H9 (cell line): Measurements from ENCODE around the gene GPRC5A. TPM values are rescaled to one million over a fixed set of nuclear protein-coding genes. Genes with fewer than 3 reads are reported as not detected.

Source experiments
- DNase-seq: peaks from one replicate; pipeline ENCODE4 v3.0.0-alpha.2; 2017
- H2AFZ ChIP-seq: one replicate; pipeline ENCODE4 v1.6.1; 2013; ENCODE audit warnings: mild to moderate bottlenecking, low read length, control low read depth, moderate library complexity
- H2AK5ac ChIP-seq: 2 replicates; pipeline ENCODE4 v1.6.1; 2013; ENCODE audit warnings: low read length, control low read depth, mixed read lengths; ENCODE audit not compliant: insufficient read length
- H2BK120ac ChIP-seq: one replicate; pipeline ENCODE4 v1.6.1; 2013; ENCODE audit warnings: low read depth, mild to moderate bottlenecking, low read length, control low read depth, inconsistent platforms; ENCODE audit not compliant: poor library complexity, severe bottlenecking
- H2BK12ac ChIP-seq: 2 replicates; pipeline ENCODE4 v1.6.1; 2013; ENCODE audit warnings: low read length, control low read depth, mixed read lengths, low read depth; ENCODE audit not compliant: insufficient read length
- H2BK15ac ChIP-seq: 2 replicates; pipeline ENCODE4 v1.6.1; 2013; ENCODE audit warnings: low read depth, low read length, control low read depth
- H2BK20ac ChIP-seq: one replicate; pipeline ENCODE4 v1.6.1; 2013; ENCODE audit warnings: low read depth, mild to moderate bottlenecking, low read length, control low read depth, inconsistent platforms; ENCODE audit not compliant: poor library complexity, severe bottlenecking
- H2BK5ac ChIP-seq: 2 replicates; pipeline ENCODE4 v1.6.1; 2013; ENCODE audit warnings: low read length, control low read depth, mixed read lengths; ENCODE audit not compliant: insufficient read length
- H3K14ac ChIP-seq: 2 replicates; pipeline ENCODE4 v1.6.1; 2013; ENCODE audit warnings: low read length, control low read depth; ENCODE audit not compliant: insufficient read depth
- H3K18ac ChIP-seq: 2 replicates; pipeline ENCODE4 v1.6.1; 2013; ENCODE audit warnings: low read depth, mild to moderate bottlenecking, mixed read lengths, low read length, control low read depth; ENCODE audit not compliant: insufficient read length
- H3K23ac ChIP-seq: 2 replicates; pipeline ENCODE4 v1.6.1; 2013; ENCODE audit warnings: low read length, control low read depth, mixed read lengths, low read depth; ENCODE audit not compliant: insufficient read length
- H3K23me2 ChIP-seq: 2 replicates; pipeline ENCODE4 v1.6.1; 2013; ENCODE audit warnings: low read depth, mild to moderate bottlenecking, mixed read lengths, low read length, control low read depth; ENCODE audit not compliant: insufficient read length, poor library complexity, severe bottlenecking
- H3K27ac ChIP-seq: 2 replicates; pipeline ENCODE4 v1.5.1; 2013; ENCODE audit warnings: low read length, control low read depth, mixed read lengths, low read depth; ENCODE audit not compliant: insufficient read length
- H3K27me3 ChIP-seq: 2 replicates; pipeline ENCODE4 v1.6.1; 2013; ENCODE audit warnings: low read length, control low read depth, inconsistent platforms; ENCODE audit not compliant: insufficient read depth
- H3K4ac ChIP-seq: 2 replicates; pipeline ENCODE4 v1.6.1; 2013; ENCODE audit warnings: low read depth, mild to moderate bottlenecking, control low read depth, inconsistent platforms, low read length, moderate library complexity
- H3K4me1 ChIP-seq: 2 replicates; pipeline ENCODE4 v1.6.1; 2013; ENCODE audit warnings: low read length, control low read depth, inconsistent platforms; ENCODE audit not compliant: insufficient read depth
- H3K4me2 ChIP-seq: 2 replicates; pipeline ENCODE4 v1.6.1; 2013; ENCODE audit warnings: low read length, control low read depth, mixed read lengths; ENCODE audit not compliant: insufficient read length, insufficient read depth
- H3K56ac ChIP-seq: 2 replicates; pipeline ENCODE4 v1.6.1; 2013; ENCODE audit warnings: low read depth, mild to moderate bottlenecking, mixed read lengths, low read length, control low read depth; ENCODE audit not compliant: insufficient read length
- H3K79me1 ChIP-seq: 2 replicates; pipeline ENCODE4 v1.6.1; 2013; ENCODE audit warnings: low read depth, mild to moderate bottlenecking, moderate library complexity, low read length, control low read depth, inconsistent platforms; ENCODE audit not compliant: insufficient read depth, poor library complexity, severe bottlenecking
- H3K79me2 ChIP-seq: 2 replicates; pipeline ENCODE4 v1.6.1; 2013; ENCODE audit warnings: low read length, control low read depth, inconsistent platforms; ENCODE audit not compliant: insufficient read depth
- H3K9ac ChIP-seq: 2 replicates; pipeline ENCODE4 v1.6.1; 2013; ENCODE audit warnings: low read length, control low read depth, mixed read lengths; ENCODE audit not compliant: insufficient read length; ENCODE audit errors: extremely low read depth
- H3K9me3 ChIP-seq: one replicate; pipeline ENCODE4 v1.6.1; 2013; ENCODE audit warnings: low read depth, low read length, inconsistent platforms; ENCODE audit not compliant: control insufficient read depth
- H3T11ph ChIP-seq: one replicate; pipeline ENCODE4 v1.6.1; 2013; ENCODE audit warnings: mild to moderate bottlenecking, low read length, control low read depth, inconsistent platforms
- H4K20me1 ChIP-seq: one replicate; pipeline ENCODE4 v1.6.1; 2013; ENCODE audit not compliant: control insufficient read depth, insufficient read length, insufficient read depth
- H4K5ac ChIP-seq: 2 replicates; pipeline ENCODE4 v1.6.1; 2013; ENCODE audit warnings: low read depth, mild to moderate bottlenecking, mixed read lengths, low read length, control low read depth; ENCODE audit not compliant: insufficient read length
- H4K8ac ChIP-seq: replicated peaks from 2 replicates; pipeline ENCODE4 v1.6.1; 2013; ENCODE audit warnings: low read length, control low read depth, mixed read lengths, low read depth; ENCODE audit not compliant: insufficient read length
- H4K91ac ChIP-seq: 2 replicates; pipeline ENCODE4 v1.6.1; 2013; ENCODE audit warnings: low read depth, mild to moderate bottlenecking, moderate library complexity, mixed read lengths, low read length, control low read depth; ENCODE audit not compliant: insufficient read length
- H3K27ac Mint-ChIP-seq, 3 experiments: 2 replicates in 2 of 3; 3 replicates in 1 of 3; pipeline ENCODE4 v1.8.0; 2020 to 2021; ENCODE audit warnings: mixed read lengths in 3 of 3, mild to moderate bottlenecking in 1 of 3, moderate library complexity in 1 of 3
- H3K27me3 Mint-ChIP-seq: 2 replicates; pipeline ENCODE4 v1.8.0; 2021; ENCODE audit warnings: low read depth, mild to moderate bottlenecking, moderate library complexity, mixed read lengths
- H3K36me3 Mint-ChIP-seq, 3 experiments: 2 replicates in 2 of 3; 3 replicates in 1 of 3; pipeline ENCODE4 v1.8.0; 2020 to 2021; ENCODE audit warnings: low read depth in 3 of 3, mixed read lengths in 3 of 3; ENCODE audit not compliant: insufficient read depth in 1 of 3
- H3K4me1 Mint-ChIP-seq, 2 experiments: 2 replicates each; pipeline ENCODE4 v1.8.0; 2020; ENCODE audit warnings: mixed read lengths in 2 of 2
- H3K4me3 Mint-ChIP-seq, 2 experiments: 2 replicates in 1 of 2; 3 replicates in 1 of 2; pipeline ENCODE4 v1.8.0; 2020 to 2021; ENCODE audit warnings: mild to moderate bottlenecking in 2 of 2, mixed read lengths in 2 of 2, moderate library complexity in 1 of 2
- H3K9me3 Mint-ChIP-seq, 2 experiments: 2 replicates in 1 of 2; 3 replicates in 1 of 2; pipeline ENCODE4 v1.8.0; 2020; ENCODE audit warnings: mild to moderate bottlenecking in 2 of 2, mixed read lengths in 2 of 2, moderate library complexity in 1 of 2
- CTCF ChIP-seq: fragments of 200-600 bp; sonication (generic); conservative IDR thresholded peaks from 3 replicates; pipeline ENCODE4 v1.8.0; 2021; ENCODE audit warnings: antibody characterized with exemption, mild to moderate bottlenecking
- WGBS: extraction: QIAGEN DNeasy Blood & Tissue Kit; methylation state at CpG from one replicate; pipeline ENCODE4 v1.1.7; 2013; ENCODE audit warnings: missing lambda C conversion rate, low lambda C conversion rate, mixed read lengths; ENCODE audit not compliant: insufficient read length; ENCODE audit errors: extremely low coverage; 5-methylcytosine and 5-hydroxymethylcytosine counted together
- total RNA-seq: library from RNA; stranded (reverse); gene quantifications from 2 replicates; pipeline ENCODE4 v1.2.1, GENCODE V29; 2021

The GPRC5A gene
- total RNA-seq, 1 experiment from 2014 or later, result 0.09 TPM

- H3K27ac ChIP-seq, result no peak overlapping the region
Measured at GRCh38 chr12:12883369-12884001, 7.9 kb upstream of the GPRC5A start.

More at GRCh38 chr12:12883369-12884001, 7.9 kb upstream of the GPRC5A start:
- H3K27ac Mint-ChIP-seq, result no peak overlapping the region
- no peak for TF ChIP-seq CTCF
- Histone ChIP-seq H3K79me1 (no peaks in the 10 kb centered on the region), H4K8ac (no peak overlapping the region), H2BK120ac (no peak overlapping the region), H2AK5ac (no peak overlapping the region), H2BK20ac (no peak overlapping the region), H3K4me2 (no peak overlapping the region), H3K23me2 (no peaks in the 10 kb centered on the region), H3T11ph (no peak overlapping the region), H3K14ac (no peak overlapping the region), H4K20me1 (no peaks in the 10 kb centered on the region), H3K79me2 (no peaks in the 10 kb centered on the region), H2AFZ (no peak overlapping the region), H3K9ac (no peak overlapping the region), H4K91ac (no peak overlapping the region), H3K27me3 (no peaks in the 10 kb centered on the region; the same call in 1 of the 2 replicates), H3K9me3 (no peaks in the 10 kb centered on the region), H2BK15ac (no peak overlapping the region), H2BK12ac (no peak overlapping the region), H3K4me1 (peaks cover 9% of the 10 kb centered on the region; the same call in 1 of the 2 replicates), H4K5ac (no peak overlapping the region), H3K23ac (no peak overlapping the region), H3K18ac (no peak overlapping the region), H3K4ac (no peak overlapping the region), H2BK5ac (no peak overlapping the region), H3K56ac (no peak overlapping the region)
- H3K4me1 Mint-ChIP-seq, result peaks cover 14 to 22% of the 10 kb centered on the region in 2 experiments
- no CpG with 5 or more reads among the region's 6 CpGs for WGBS
- no peaks in the 10 kb centered on the region for H3K36me3 Mint-ChIP-seq
- H3K9me3 Mint-ChIP-seq, result peaks cover 0 to 2% of the 10 kb centered on the region in 2 experiments; a peak in 1 of 5 replicates
- DNase-seq, result no peak
- no peak overlapping the region for H3K4me3 Mint-ChIP-seq
- peaks cover 38% of the 10 kb centered on the region for H3K27me3 Mint-ChIP-seq
